Caki2 (cell line): ENCODE results near the gene RUNX1. TPM values are rescaled to one million over a fixed set of nuclear protein-coding genes. Genes with fewer than 3 reads are reported as not detected.
"Not testable (repeated sequence)": the region's sequence is repeated elsewhere in the genome, so short reads cannot be mapped to it uniquely, and the experiment has no call there.

ENCODE experiments used
- DNase-seq: peaks from one replicate; pipeline ENCODE4 v3.0.0-alpha.2; 2015; ENCODE audit warnings: low read depth
- in situ Hi-C: cut with HindIII; loops from 2 replicates; pipeline ENCODE4 v1.10.0; 2016; ENCODE audit warnings: low sequenced_read_pairs, low pct_unique_long_range_greater_than_20kb, mixed read lengths
- total RNA-seq: library from RNA; depleted of rRNA; stranded (reverse); fragments of >200 nt; shearing (Covaris generic); gene quantifications from 2 replicates; pipeline ENCODE4 v1.2.3, GENCODE V29; 2014; ENCODE audit warnings: low replicate concordance

RUNX1 gene
- total RNA-seq, 1 experiment from 2014 or later: 4.8 TPM

DNA sequence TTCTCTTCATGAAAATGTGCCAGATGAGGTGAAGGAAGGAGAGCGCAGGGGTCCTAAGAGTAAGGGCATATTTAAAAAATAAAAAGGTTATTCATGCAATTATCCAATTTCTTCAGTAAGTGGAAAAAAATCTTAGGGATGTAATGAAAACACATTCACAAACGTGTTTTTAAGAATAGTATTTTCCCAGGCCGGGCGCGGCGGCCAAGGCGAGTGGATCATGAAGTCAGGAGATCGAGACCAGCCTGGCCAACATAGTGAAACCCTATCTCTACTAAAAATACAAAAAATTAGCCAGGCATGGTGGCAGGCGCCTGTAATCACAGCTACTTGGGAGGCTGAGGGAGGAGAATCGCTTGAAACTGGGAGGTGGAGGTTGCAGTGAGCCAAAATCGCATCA lies 82.2 kb downstream of the RUNX1 start:
- DNase-seq, in situ Hi-C loops: not testable (repeated sequence)

DNA sequence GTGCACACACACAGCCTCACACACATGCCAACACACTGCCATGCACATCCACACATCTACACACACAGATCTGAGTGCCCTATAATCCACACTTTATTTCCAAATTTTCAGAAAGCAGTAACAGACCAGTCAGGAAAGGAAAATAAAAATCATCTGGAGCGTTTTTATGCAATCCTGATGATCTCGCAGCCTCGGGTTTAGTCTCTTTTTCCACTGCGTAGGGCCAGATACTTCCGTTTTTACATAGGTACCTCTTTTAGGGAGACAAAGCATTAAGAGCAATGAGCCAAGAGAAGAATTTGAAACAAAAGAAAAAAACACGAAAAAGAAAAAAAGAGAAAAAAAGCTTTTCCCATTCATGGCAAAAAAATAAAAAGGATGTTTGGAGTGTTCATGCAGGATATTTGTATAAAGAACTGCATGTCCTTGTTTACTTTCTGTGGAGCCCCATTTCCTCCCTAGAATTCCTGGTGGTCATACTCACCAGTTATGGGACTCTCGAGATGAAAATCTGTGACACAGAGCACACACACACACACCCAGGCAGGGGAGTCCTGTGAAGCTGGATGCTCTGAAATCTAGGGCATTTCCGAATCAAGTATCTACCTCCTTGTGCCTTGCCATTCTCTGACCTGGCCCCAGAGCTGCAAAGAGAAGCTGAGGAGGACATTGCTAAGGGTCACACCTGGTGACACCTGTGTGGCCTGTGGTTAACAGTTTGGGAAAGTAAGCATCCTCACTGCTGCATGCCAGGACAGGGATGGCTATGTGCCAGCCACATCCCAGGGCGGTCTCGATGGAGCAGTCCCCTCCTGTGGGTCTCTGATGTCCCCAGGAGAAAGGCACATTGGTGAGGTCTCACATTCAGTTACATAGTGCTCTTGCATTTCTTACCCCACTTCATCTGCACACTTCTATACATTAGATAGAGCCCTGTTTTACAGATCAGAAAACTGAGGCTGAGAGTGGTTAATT lies 83.6 kb downstream of the RUNX1 start:
- in situ Hi-C loops: no loop called here
- no peak for DNase-seq

DNA sequence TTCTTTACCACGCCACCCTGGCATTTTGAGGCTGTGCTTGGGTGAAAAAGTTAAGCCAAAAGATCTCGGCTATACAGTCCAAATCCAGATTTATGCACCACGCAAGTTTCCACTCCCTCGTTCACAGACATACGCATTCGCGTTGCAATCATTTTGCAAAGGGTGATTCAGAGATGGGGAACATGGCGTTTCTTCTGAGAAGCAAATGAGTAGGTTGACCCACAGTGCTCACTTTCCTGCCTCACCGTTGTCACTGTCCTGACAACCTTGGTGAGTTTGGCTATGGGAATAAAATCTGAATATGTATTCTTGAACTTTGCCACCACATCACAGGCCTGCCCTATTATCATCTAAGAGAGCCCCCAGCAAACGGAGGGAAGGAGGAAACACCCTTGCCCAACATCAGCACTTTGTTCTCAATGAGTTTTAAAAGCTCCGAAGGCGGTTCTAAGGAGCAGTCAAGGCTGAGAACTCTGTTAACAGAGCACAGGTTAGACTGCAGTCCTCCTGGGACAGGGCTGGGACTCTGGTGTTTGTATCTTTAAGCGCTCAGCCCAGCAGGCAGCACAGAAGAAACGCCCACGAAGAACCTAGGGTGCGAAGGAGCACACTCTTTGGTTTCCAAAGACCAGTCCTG lies 86.4 kb downstream of the RUNX1 start:
- no peak for DNase-seq
- in situ Hi-C loops: no loop called here

DNA sequence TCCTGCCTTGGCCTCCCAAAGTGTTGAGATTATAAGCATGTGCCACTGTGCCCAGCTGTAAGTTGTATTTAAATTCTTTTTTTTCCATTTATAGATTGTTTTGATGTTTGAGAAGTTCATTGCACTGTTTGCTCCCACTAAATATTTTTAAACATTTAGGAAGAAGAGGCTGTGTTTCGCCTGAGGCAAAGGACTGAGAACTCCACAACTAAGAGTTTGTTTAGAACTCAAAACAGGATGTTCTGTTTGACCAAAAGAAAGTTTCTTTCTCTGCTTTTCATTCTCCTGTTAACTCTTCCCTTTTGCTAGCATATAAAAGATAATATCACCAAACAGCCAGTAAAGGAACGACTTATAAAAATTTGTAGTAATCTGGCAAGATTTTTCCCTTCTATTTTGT lies 87.0 kb downstream of the RUNX1 start:
- in situ Hi-C loops: no loop called here
- no peak for DNase-seq

DNA sequence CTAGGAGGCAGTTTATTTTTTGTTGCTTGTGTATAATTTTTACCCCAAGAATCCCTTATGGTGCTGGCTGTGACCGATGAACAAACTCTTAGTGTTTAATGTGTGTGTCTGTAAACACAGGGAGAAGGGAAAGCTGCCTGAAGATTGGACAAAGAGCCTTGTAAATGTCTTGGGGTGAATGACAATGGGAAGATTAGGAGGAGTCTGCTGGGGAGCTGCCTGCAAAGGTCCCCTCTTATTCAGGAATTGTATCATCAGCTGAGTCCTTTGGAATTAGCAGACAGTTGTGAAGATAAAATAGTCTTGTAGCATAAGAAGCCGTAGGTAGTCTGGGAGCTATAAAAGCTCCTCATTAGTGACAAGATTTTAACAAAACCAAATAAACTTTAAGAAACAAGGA lies 88.4 kb downstream of the RUNX1 start:
- DNase-seq: no peak
- in situ Hi-C loops: no loop called here

DNA sequence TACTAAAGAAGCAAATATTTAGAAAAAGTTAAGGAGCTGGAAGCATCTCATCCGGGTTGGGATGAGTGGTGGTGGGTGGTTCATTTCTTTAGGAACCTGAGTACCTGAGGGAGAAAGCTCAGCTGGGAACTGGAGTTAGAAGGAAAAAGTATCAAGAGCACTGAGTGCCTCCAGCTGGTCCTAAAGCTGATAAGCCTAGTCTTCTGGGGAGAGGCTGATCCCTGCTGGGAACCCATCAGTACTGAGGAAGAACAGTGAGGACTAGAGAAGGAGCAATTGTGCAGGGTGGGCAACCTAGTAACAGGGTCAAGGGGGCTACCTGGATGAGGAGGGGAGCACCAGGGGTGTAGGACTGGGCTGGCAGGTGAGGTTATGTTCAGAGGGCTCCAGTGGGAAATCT lies 89.5 kb downstream of the RUNX1 start:
- in situ Hi-C loops: no loop called here
- no peak for DNase-seq

DNA sequence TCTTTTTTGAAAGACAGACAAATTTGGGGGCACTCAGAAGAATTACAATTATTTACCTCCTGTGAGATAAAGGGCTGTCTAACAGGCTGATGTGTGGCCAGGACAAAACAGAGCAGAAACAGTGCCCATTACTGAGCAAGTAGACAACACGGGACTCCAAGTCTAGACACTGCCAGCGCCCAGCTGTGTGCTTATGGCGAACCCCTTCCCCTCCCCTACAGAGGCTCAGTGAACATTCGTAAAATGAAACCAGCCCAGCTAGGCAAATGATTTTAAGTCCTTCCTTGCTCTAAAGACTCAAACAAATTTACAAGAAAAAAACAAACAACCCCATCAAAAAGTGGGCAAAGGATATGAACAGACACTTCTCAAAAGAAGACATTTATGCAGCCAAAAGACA lies 91.1 kb downstream of the RUNX1 start:
- DNase-seq: no peak
- in situ Hi-C loops: no loop called here

DNA sequence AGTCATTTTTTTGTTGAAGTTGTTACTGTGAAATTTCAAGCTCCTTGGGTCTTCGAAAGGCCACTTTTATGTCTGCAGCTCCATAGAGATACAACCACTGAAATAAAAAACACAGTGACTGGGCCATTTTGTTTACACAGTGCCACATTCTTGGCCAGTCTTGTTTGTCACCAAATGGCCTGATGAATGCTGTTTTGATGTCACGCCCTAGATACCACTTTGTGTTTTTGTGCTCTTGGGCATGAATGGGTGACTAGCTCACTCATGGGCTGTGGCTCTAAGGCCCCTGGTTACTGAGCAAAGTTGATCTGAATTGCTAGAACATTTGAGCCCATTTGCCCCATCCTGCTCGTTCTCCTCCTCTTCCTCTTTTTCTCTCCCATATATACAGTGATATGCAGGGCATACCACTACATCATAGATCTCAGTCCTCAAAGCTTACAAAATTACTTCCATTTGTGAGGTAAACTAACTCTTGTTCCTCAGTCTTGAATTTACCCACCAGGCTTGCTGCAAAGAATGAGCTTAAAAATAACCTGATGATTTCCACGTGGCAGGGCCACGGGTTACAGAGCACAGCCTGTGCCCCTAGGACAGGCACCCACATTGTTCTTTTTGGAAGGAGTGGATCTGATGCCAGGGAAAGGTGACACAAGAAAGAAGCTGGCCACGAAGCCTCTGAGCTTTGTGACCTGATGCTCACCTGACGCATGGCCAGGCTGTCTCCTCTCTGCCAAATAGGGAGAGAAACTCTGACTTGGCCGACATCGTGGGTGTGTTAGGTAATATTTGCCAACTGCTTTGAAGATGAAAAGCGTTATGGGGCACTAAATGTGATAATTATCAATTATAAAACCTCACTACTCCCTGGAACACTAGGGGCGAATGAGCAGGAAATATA lies 92.4 kb downstream of the RUNX1 start:
- in situ Hi-C loops: no loop called here
- DNase-seq: peak; percentile 28

DNA sequence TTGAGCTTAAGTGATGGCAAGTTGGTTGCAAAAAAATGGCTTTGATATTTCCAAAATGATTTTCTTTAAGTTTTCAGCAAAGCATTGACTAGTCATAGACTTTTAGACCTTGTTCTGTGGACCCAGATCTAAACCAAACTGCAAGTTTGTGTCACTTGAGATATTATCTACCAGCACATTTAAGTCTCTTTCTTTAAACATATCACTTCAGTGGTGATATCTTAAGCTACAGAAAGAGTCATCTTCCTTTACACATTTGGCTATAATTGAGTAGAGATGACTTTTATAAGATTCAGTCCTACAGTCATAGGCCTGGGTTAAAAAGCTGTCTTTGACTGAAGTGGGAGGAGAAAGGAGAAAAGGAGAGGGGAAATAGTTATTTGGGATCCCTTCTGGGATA lies 95.2 kb downstream of the RUNX1 start:
- DNase-seq: no peak
- in situ Hi-C loops: no loop called here

DNA sequence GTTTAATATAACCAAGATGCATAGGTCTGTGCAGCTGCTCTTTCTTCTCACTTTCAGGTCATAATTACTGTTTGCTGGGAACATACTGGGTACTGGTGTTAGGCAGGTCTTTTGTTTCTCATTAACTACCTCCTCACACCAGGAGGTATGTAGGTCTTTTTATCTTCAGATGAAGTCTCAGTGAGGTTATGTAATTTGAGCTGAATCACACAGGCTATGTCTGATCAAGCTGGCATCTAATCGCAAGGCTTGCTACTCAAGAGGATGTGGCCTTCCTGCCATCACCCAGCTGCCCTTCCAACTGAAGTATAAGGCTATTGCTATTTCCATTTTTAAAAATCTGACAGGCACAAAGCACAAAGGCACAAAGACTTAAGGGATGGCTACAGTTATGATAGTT lies 96.4 kb downstream of the RUNX1 start:
- peak; percentile 35 for DNase-seq
- in situ Hi-C loops: no loop called here

DNA sequence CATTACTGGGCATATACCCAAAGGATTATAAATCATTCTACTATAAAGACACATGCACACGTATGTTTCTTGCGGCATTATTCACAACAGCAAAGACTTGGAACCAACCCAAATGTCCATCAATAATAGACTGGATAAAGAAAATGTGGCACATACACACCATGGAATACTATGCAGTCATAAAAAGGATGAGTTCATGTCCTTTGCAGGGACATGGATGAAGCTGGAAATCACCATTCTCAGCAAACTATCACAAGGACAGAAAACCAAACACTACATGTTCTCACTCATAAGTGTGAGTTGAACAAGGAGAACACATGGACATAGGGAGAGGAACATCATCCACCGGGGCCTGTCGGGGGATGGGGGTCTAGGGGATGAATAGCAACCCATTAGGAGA lies 97.2 kb downstream of the RUNX1 start:
- DNase-seq, in situ Hi-C loops: not testable (repeated sequence)

DNA sequence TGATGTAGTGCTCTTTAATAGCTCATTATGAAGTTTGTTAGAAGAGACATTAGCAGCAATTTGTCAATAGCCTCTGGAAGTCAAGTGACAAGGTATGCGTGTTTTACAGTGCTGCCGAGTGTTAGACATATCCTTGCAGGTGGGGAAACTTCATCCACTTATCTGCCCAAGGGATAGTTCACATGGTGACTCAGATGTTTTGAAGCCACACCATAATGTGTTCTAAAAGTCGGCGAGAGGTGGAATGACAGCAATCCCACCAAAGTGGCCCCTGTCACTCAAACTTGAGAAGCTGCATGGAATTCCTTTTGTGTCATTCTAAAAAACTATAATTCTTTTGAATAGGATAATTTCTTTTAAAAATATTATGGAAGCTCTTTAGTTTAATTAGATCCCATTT lies 98.1 kb downstream of the RUNX1 start:
- in situ Hi-C loops: no loop called here
- DNase-seq: no peak

DNA sequence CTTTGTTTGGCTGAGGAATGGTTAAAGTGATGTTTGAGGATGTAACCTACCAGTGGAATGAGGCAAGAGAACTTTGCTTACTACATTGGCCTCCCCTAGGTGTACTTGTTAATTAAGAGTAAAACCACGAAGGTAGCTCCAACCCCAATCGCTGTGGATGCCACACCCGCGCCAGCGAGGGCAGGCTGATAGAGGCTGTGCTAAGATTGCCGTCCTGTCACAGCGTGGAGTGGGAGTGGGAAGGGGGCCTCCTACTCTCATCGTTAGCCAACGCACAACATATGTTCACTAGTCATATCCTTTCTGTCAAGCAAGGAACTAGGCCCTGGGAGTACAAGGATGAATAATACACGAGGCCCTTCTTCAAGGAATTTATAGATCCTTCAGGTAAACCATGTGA lies 99.6 kb downstream of the RUNX1 start:
- DNase-seq: no peak
- in situ Hi-C loops: no loop called here

DNA sequence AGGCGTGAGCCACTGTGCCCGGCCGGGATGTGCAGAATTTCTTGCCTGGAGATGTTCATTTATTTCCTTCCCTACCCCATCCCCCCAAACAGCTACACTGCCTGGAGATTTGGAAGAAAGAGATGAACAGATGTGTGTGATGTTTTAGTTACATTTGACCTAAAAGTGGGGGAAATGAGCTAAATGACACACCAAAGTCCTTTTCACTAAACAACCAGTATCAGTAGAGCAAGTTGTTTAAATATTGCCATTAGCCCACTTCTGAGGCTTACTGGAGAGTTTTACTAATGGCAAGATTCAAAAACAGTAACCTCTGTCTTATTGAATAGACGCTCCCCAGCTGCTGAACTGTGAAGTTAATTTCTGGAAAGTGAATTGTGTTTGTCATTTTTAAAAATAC lies 100.1 kb downstream of the RUNX1 start:
- DNase-seq: no peak
- in situ Hi-C loops: no loop called here

DNA sequence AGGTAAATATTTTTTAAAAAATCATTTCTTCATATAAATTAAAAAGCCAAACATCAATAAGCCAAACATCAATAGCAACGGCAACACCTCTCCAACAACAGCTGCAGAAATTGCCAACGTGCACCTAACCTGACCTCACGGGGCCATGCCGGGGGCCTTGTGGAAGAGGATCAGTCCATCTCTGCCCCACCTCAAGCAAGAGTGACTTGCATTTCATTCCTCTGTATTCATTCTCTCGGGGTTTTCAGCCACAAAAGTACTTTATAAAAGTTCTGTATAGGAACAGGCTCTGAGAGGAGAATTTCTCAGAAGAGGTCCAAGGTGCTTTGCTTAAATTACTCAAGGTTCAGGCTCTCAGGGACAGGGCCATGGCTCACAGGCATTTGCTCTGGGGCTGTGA lies 100.9 kb downstream of the RUNX1 start:
- in situ Hi-C loops: no loop called here
- DNase-seq: no peak

DNA sequence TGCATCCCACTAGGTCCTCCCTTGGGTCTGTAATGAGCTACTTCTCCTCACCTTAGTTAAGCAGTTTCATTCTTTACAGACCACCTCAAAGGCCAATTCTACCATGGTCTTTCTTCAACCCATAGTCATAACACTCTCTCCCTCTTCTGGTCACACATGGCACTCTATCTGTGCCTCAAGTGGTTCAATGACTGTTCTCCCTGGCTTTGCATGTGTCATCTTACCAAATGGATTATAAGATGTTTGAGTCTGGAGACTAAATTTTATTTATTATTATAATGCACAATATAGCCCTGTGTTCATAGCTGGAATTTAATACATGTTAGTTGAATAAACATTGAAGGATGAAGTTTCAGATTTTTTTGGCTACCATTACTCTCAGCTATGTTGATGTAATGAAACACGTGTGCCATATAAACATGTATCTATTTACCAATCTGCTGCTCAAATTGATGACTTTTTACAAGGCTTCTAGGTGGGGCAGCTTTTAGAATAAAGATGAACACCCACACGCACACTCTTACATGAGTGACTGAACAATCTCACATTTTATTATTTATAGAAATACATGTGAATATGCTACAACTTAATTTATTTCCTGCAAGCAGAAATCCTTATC lies 102.1 kb downstream of the RUNX1 start:
- in situ Hi-C loops: no loop called here
- no peak for DNase-seq

DNA sequence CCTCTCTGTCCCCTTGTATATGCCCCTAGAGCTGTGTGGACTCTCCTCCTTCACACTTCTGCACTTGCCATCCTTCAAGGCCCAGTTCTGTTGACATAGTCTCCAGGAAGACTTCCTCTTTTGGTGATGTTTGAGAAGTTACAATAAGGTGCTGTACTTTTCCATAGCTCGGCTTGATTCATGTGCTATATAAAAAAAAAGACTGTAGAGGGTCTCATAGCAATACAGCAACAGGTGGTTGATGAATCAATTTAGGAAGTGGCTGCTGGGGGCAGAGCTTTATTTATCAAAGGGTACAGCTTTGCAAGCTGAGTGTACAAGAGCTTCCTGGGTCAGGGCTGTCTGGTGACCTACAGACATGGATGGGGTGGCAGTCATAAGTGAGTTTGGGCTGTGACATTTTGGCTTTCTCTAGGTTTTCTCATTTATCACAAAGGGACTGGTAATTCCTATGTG lies 102.7 kb downstream of the RUNX1 start:
- DNase-seq: no peak
- in situ Hi-C loops: no loop called here

DNA sequence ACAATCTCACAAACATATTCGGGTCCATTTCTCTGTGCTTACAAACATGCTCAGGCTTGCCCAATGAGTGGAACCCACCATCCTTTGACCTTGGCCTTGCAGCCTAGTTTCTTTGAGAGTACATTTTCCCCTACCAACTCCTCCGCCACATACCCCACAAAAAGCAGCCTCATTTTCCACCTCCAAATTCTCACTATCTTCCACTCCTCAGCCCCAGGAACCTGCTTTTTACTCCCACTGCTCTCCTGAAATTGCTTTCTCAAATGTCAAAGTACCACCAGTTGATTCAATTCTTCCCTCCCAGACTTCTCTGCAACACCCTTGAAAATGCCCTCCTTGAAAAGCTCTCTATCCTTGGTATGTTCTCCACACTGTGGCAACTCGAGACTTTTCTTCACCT lies 103.8 kb downstream of the RUNX1 start:
- in situ Hi-C loops: no loop called here
- no peak for DNase-seq
